ENCODE measurements around the gene FIP1L1.

Gene FIP1L1

GRCh38 chr4:53497487-53498244, 120.2 kb downstream of the FIP1L1 start:
- TF ChIP-seq GATA3 (IDR thresholded peaks at IDR 0.05; ENCODE audit: low read depth, low read length) (no peak), GATA2 (IDR thresholded peaks at IDR 0.05; ENCODE audit: low read depth, low read length) (no peak)

DNA sequence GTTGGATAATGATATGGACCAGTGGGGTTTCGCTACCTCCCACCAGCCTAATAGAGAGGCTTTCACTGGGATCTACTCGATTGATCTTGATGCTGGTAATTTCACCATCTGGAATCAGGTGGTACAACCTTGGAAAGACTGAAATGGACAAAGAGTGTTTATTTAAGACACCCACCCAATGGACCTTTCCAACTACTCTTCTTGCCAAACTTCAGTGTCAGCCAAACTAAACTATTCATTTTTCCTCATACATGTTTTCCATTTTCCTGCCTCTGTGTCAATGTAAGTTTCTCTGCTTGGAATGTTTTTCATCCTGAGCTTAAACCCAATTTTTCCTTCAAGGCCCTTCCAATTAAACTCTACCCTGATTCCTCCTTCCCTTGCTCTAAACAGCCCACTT, 121.3 kb downstream of the FIP1L1 start:
- TF ChIP-seq GATA2 (IDR thresholded peaks at IDR 0.05; ENCODE audit: low read depth, low read length), result no peak
- TF ChIP-seq GATA3 (IDR thresholded peaks at IDR 0.05; ENCODE audit: low read depth, low read length), result no peak

DNA sequence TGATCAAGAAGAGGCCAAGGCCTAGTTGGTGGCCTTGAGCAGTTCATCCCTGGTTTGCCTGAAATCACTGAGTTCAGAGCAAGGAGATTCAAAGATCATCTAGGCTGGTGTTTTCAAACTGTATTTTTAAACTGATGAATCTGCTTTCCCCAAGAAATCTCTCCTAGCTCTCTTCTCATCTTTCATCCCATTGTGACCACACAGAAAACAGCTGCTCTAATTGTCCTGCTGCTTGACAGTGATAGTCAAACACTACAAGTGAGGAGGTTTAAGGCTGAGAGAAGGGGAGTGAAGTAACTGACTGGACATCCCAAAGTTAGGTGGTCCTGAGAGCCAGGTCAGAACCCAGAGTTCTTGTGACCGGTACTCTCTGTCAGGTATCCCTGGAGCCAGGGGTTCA, 122.3 kb downstream of the FIP1L1 start:
- TF ChIP-seq GATA3 (IDR thresholded peaks at IDR 0.05; ENCODE audit: low read depth, low read length) (no peak), GATA2 (IDR thresholded peaks at IDR 0.05; ENCODE audit: low read depth, low read length) (no peak)

- TF ChIP-seq GATA3 (IDR thresholded peaks at IDR 0.05; ENCODE audit: low read depth, low read length) (no peak), GATA2 (IDR thresholded peaks at IDR 0.05; ENCODE audit: low read depth, low read length) (no peak)
Measured at GRCh38 chr4:53500546-53500945, 123.1 kb downstream of the FIP1L1 start.

DNA sequence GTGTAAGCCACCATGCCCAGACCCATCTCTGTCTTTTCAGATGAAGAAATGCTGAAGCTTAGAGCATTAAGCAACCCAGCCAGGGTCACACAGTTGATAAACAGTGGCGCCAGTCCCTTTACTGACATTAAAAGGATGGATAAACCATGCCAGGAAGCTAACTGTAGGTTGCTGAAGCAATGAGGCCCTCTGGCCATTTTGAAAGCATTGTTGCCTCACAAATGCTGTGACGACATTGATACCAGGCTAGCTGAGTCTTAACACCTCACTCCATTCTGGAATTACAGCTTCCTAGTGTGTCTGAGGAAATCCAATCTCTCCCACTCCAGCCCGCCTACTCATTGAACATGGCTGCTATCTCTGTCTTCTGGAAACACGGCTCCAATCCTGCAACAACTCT, 124.1 kb downstream of the FIP1L1 start:
- TF ChIP-seq GATA2 (IDR thresholded peaks at IDR 0.05; ENCODE audit: low read depth, low read length) (no peak), GATA3 (IDR thresholded peaks at IDR 0.05; ENCODE audit: low read depth, low read length) (no peak)

- TF ChIP-seq GATA2 (IDR thresholded peaks at IDR 0.05; ENCODE audit: low read depth, low read length), result no peak
- TF ChIP-seq GATA3 (IDR thresholded peaks at IDR 0.05; ENCODE audit: low read depth, low read length), result no peak
Measured at GRCh38 chr4:53502094-53502493, 124.7 kb downstream of the FIP1L1 start.

DNA sequence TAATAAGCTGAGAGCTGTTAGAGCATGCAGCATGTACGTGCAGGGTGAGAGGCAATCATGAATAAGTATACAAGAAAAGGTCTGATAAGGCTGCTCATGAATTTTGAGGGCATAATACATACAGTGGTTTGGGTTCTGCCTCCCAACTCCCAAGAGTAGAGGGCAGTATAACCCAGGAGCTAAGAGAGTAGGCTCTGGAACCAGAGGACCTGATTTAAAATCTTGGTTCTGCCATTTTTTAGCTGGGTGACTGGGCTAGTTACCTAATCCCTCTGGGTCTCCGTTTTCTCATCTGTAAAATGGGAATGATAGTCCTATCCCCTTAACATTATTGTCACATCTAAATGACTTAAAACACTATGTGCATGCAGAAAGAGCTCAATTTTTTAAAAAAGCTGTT, 128.5 kb downstream of the FIP1L1 start:
- TF ChIP-seq GATA3 (IDR thresholded peaks at IDR 0.05; ENCODE audit: low read depth, low read length) (no peak), GATA2 (IDR thresholded peaks at IDR 0.05; ENCODE audit: low read depth, low read length) (no peak)

GRCh38 chr4:53507058-53507457, 129.6 kb downstream of the FIP1L1 start:
- no peak for TF ChIP-seq GATA2 (IDR thresholded peaks at IDR 0.05; ENCODE audit: low read depth, low read length)
- TF ChIP-seq GATA3 (IDR thresholded peaks at IDR 0.05; ENCODE audit: low read depth, low read length), result no peak

DNA sequence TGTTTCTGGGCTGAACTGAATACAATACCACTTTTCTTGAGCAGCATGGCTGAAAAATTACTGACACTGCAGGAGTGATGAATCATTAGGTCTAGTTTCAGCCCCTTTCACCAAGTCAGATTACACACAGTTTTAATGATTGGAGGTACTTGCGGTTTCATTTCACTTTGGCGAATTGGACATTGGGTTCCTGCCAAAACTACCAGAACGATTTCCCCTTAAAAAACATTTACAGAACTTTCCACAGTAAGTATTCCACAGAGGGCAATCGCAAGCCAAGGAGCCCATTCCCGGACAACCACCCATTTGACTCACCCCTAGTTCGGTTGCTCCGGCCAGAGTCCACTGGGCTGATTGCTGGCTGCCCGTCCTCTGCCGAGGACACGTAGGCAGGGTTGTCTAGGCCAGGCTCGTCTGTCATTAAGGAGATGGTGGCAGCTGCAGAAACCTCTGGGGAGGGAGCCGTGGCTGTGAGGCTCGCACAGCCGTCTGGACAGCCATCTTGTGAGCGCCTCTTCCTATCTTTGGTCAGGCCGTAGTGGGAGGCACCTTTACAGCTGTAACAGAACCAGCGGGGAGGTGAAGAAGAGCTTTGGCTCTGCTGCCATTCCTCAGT, 130.3 kb downstream of the FIP1L1 start:
- TF ChIP-seq GATA3 (IDR thresholded peaks at IDR 0.05; ENCODE audit: low read depth, low read length), result no peak
- no peak for TF ChIP-seq GATA2 (IDR thresholded peaks at IDR 0.05; ENCODE audit: low read depth, low read length)

GRCh38 chr4:53508446-53508845, 131.0 kb downstream of the FIP1L1 start:
- TF ChIP-seq GATA2 (IDR thresholded peaks at IDR 0.05; ENCODE audit: low read depth, low read length) (no peak), GATA3 (IDR thresholded peaks at IDR 0.05; ENCODE audit: low read depth, low read length) (no peak)

DNA sequence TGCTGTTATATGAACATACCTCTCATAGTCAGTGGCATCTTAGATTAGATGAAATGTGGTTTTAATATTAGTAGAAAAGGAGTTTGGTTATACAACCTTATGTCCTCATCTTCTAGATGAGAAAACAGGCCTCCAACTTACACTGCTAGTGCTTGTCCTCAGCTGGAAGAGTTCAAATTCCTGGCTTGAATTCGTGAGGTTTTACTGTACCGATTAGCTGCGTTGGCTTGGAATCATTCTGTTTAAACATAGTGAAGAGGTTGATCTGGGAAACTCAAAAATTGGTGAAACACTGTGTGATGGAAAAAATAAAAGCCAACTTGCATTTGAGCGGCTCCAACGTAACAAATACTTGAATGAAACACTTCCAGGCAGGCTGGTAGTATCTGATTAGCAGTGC, 132.9 kb downstream of the FIP1L1 start:
- TF ChIP-seq GATA2 (IDR thresholded peaks at IDR 0.05; ENCODE audit: low read depth, low read length), result no peak

All from SH-SY5Y (cell line).